SK-N-SH (cell line): ENCODE results near the gene NEURL1. TPM values are rescaled to one million over a fixed set of nuclear protein-coding genes. Genes with fewer than 3 reads are reported as not detected.

Source experiments
- CTCF ChIA-PET: fragments of 300-600, 350-600 bp; formaldehyde crosslinking; extraction: SDS; loops from one replicate; lab custom pipeline; 2021; lab: Yijun Ruan, JAX
- POLR2A ChIA-PET: fragments of 350-600 bp; sonication (Branson Sonifier 250); formaldehyde crosslinking; extraction: SDS; loops from one replicate; lab custom pipeline; 2020; ENCODE audit warnings: antibody characterized with exemption, inconsistent platforms; lab: Yijun Ruan, JAX
- DNase-seq: peaks from one replicate; pipeline ENCODE4 v3.0.0; 2012
- H2AFZ ChIP-seq: fragments of 200-600 bp; sonication (generic); 2 replicates; pipeline ENCODE4 v1.8.1; 2016; ENCODE audit warnings: antibody characterized with exemption, mild to moderate bottlenecking, low read depth
- H3F3A ChIP-seq: fragments of 200-600 bp; sonication (generic); replicated peaks from 2 replicates; pipeline ENCODE3; 2016; ENCODE audit warnings: antibody characterized with exemption, mild to moderate bottlenecking; ENCODE audit not compliant: insufficient read depth
- H3K27ac ChIP-seq, 2 experiments: fragments of 200-500 bp in 1 of 2; fragments of 200-600 bp in 1 of 2; sonication (Bioruptor generic) in 1 of 2; sonication (generic), shearing (Covaris generic) in 1 of 2; 2 replicates each; pipeline versions ENCODE4 v1.5.1 to v1.6.1; 2014 to 2016; ENCODE audit warnings: low read depth in 2 of 2, inconsistent platforms in 1 of 2, low read length in 1 of 2, mild to moderate bottlenecking in 1 of 2, mixed read lengths in 1 of 2
- H3K27me3 ChIP-seq: fragments of 200-600 bp; sonication (generic), shearing (Covaris generic); 2 replicates; pipeline ENCODE4 v1.6.1; 2016; ENCODE audit warnings: mixed run types; ENCODE audit not compliant: insufficient read depth
- H3K36me3 ChIP-seq, 2 experiments: fragments of 200-500 bp in 1 of 2; fragments of 200-600 bp in 1 of 2; sonication (Bioruptor generic) in 1 of 2; sonication (generic) in 1 of 2; replicated peaks in 1 of 2; 2 replicates each; pipeline versions ENCODE3 to v1.5.1; 2014 to 2016; ENCODE audit warnings: low read length in 1 of 2, mild to moderate bottlenecking in 1 of 2; ENCODE audit not compliant: insufficient read depth in 2 of 2, control insufficient read depth in 1 of 2
- H3K4me1 ChIP-seq, 2 experiments: fragments of 200-500 bp in 1 of 2; fragments of 200-600 bp in 1 of 2; sonication (Bioruptor generic) in 1 of 2; sonication (generic), shearing (Covaris generic) in 1 of 2; 2 replicates each; pipeline versions ENCODE4 v1.5.1 to v1.6.1; 2014 to 2016; ENCODE audit warnings: low read depth in 1 of 2, low read length in 1 of 2, mixed run types in 1 of 2; ENCODE audit not compliant: insufficient read depth in 2 of 2, control insufficient read depth in 1 of 2
- H3K4me2 ChIP-seq: fragments of 200-600 bp; sonication (generic), shearing (Covaris generic); 2 replicates; pipeline ENCODE4 v1.6.1; 2017; ENCODE audit warnings: mixed run types
- H3K4me3 ChIP-seq, 2 experiments: fragments of 200-500 bp in 1 of 2; fragments of 200-600 bp in 1 of 2; sonication (Bioruptor generic) in 1 of 2; sonication (generic), shearing (Covaris generic) in 1 of 2; 2 replicates each; pipeline versions ENCODE4 v1.5.1 to v1.8.1; 2014 to 2016; ENCODE audit warnings: low read depth in 2 of 2, inconsistent platforms in 1 of 2, low read length in 1 of 2, mild to moderate bottlenecking in 1 of 2, mixed read lengths in 1 of 2, moderate library complexity in 1 of 2
- H3K79me2 ChIP-seq: fragments of 200-600 bp; sonication (generic); 2 replicates; pipeline ENCODE4 v1.8.1; 2017; ENCODE audit warnings: mild to moderate bottlenecking; ENCODE audit not compliant: insufficient read depth
- H3K9ac ChIP-seq: fragments of 200-600 bp; sonication (generic); 2 replicates; pipeline ENCODE4 v1.6.1; 2017; ENCODE audit warnings: mixed run types
- H3K9me2 ChIP-seq: fragments of 200-600 bp; sonication (generic); 2 replicates; pipeline ENCODE4 v1.6.1; 2017; ENCODE audit warnings: mixed run types
- H3K9me3 ChIP-seq: fragments of 200-600 bp; sonication (generic); 2 replicates; pipeline ENCODE4 v1.6.1; 2017; ENCODE audit warnings: mixed run types, mild to moderate bottlenecking, moderate library complexity
- H4K20me1 ChIP-seq: fragments of 200-600 bp; sonication (generic); 2 replicates; pipeline ENCODE4 v1.6.1; 2017; ENCODE audit warnings: mild to moderate bottlenecking, mixed run types; ENCODE audit not compliant: insufficient read depth
- EZH2phosphoT487 ChIP-seq: fragments of 200-600 bp; sonication (generic); IDR thresholded peaks from 2 replicates; pipeline ENCODE4 v1.6.1; 2017; ENCODE audit warnings: low read depth, mixed run types, mild to moderate bottlenecking, antibody characterized with exemption, moderate library complexity, borderline replicate concordance
- FOXJ3 ChIP-seq: sonication (generic); formaldehyde crosslinking; IDR thresholded peaks from 2 replicates; pipeline ENCODE4 v1.5.1; 2020; ENCODE audit warnings: mild to moderate bottlenecking, missing genetic modification reagents
- FOXM1 ChIP-seq: IDR thresholded peaks from 2 replicates; pipeline ENCODE4 v1.4.0; 2012; ENCODE audit warnings: low read depth, mild to moderate bottlenecking
- GABPA ChIP-seq: IDR thresholded peaks from 2 replicates; pipeline ENCODE4 v1.4.0; 2012; ENCODE audit warnings: low read depth, mild to moderate bottlenecking
- JUND ChIP-seq: IDR thresholded peaks from 2 replicates; pipeline ENCODE4 v1.4.0; 2012
- MXI1 ChIP-seq: IDR thresholded peaks from 2 replicates; pipeline ENCODE4 v1.6.1; 2012; ENCODE audit warnings: mild to moderate bottlenecking, low read depth, low read length, improper control_type of control experiment
- NRF1 ChIP-seq: IDR thresholded peaks from 2 replicates; pipeline ENCODE4 v1.6.1; 2012; ENCODE audit warnings: low read depth, mild to moderate bottlenecking, low read length
- POLR2AphosphoS5 ChIP-seq: IDR thresholded peaks from 2 replicates; pipeline ENCODE4 v1.6.1; 2012; ENCODE audit warnings: low read depth, low read length
- RFX5 ChIP-seq: IDR thresholded peaks from 2 replicates; pipeline ENCODE4 v1.6.1; 2012; ENCODE audit warnings: mild to moderate bottlenecking, improper control_type of control experiment, low read length
- SIN3A ChIP-seq: IDR thresholded peaks from 2 replicates; pipeline ENCODE4 v1.6.1; 2012; ENCODE audit warnings: low read depth, mild to moderate bottlenecking, low read length, moderate library complexity, borderline replicate concordance
- SMC3 ChIP-seq: IDR thresholded peaks from 2 replicates; pipeline ENCODE4 v1.6.1; 2012; ENCODE audit warnings: low read depth, low read length, improper control_type of control experiment
- TCF12 ChIP-seq: IDR thresholded peaks from 2 replicates; pipeline ENCODE4 v1.4.0; 2012
- TEAD4 ChIP-seq: IDR thresholded peaks from 2 replicates; pipeline ENCODE4 v1.4.0; 2012; ENCODE audit warnings: mild to moderate bottlenecking, borderline replicate concordance; ENCODE audit not compliant: insufficient read depth
- YY1 ChIP-seq: IDR thresholded peaks from 2 replicates; pipeline ENCODE4 v1.4.0; 2012; ENCODE audit warnings: low read depth, mild to moderate bottlenecking
- ZBTB33 ChIP-seq: IDR thresholded peaks from 2 replicates; pipeline ENCODE4 v1.4.0; 2012; ENCODE audit warnings: low read depth, borderline replicate concordance
- WGBS: methylation state at CpG from one replicate; pipeline ENCODE4 v1.1.6; 2017; ENCODE audit warnings: low lambda C conversion rate; 5-methylcytosine and 5-hydroxymethylcytosine counted together
- polyA plus RNA-seq, 3 experiments: library from polyadenylated mRNA; depleted of rRNA; stranded (reverse); fragments of >200 nt; gene quantifications; 2 replicates each; pipeline ENCODE4 v1.2.3, GENCODE V29; 2012
- TF ChIP-seq, protein P1 (sequence below): IDR thresholded peaks from 2 replicates; pipeline ENCODE4 v1.4.0; 2012; ENCODE audit warnings: low read depth
- TF ChIP-seq, protein P2 (sequence below): fragments of 150-350 bp; IDR thresholded peaks from 2 replicates; pipeline ENCODE4 v1.6.1; 2017; ENCODE audit warnings: antibody characterized with exemption, low read length, low read depth, borderline replicate concordance

The NEURL1 gene
- polyA plus RNA-seq, 1 of the 3 experiments (the other 2 are of a cell fraction): 0.05 TPM

- no peaks in the 10 kb centered on the region for H3K27me3 ChIP-seq
- H3K27ac ChIP-seq: no peak overlapping the region
- CTCF ChIA-PET: interaction anchor here (1.0 to 3.7 kb wide), 4 partner anchors 13 to 96 kb away, joined by 3 to 18 read pairs (median 4); no protein-coding TSS in a partner anchor
- DNase-seq: no peak
- no peaks in the 10 kb centered on the region for H3F3A ChIP-seq
- H3K9ac ChIP-seq: no peak overlapping the region
- TF ChIP-seq, protein P1, sequence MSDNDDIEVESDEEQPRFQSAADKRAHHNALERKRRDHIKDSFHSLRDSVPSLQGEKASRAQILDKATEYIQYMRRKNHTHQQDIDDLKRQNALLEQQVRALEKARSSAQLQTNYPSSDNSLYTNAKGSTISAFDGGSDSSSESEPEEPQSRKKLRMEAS: no peak
- TF ChIP-seq NRF1: no peak
- no peak for TF ChIP-seq YY1
- TF ChIP-seq, protein P2, sequence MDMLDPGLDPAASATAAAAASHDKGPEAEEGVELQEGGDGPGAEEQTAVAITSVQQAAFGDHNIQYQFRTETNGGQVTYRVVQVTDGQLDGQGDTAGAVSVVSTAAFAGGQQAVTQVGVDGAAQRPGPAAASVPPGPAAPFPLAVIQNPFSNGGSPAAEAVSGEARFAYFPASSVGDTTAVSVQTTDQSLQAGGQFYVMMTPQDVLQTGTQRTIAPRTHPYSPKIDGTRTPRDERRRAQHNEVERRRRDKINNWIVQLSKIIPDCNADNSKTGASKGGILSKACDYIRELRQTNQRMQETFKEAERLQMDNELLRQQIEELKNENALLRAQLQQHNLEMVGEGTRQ: no peak
- TF ChIP-seq TCF12: no peak
- no peak for TF ChIP-seq EZH2phosphoT487
- no peak for TF ChIP-seq POLR2AphosphoS5
- no peak for TF ChIP-seq ZBTB33
- TF ChIP-seq FOXJ3: no peak
- TF ChIP-seq GABPA: no peak
- TF ChIP-seq FOXM1: no peak
- no peak for TF ChIP-seq TEAD4
- TF ChIP-seq SIN3A: no peak
- no peak for TF ChIP-seq MXI1
- no peak for TF ChIP-seq SMC3
- TF ChIP-seq RFX5: no peak
- TF ChIP-seq JUND: no peak
- TF ChIP-seq, all 33 proteins: peak for 0
- Histone ChIP-seq H3K4me1 (no peaks in the 10 kb centered on the region), H2AFZ (no peak overlapping the region), H3K9me2 (no peaks in the 10 kb centered on the region), H4K20me1 (no peaks in the 10 kb centered on the region), H3K79me2 (no peaks in the 10 kb centered on the region), H3K4me3 (no peak overlapping the region), H3K4me2 (no peak overlapping the region), H3K9me3 (no peaks in the 10 kb centered on the region), H3K36me3 (no peaks in the 10 kb centered on the region)
- 60% methylated on average over 5 of the region's 5 CpGs for WGBS
- POLR2A ChIA-PET: no interaction called here
Measured at GRCh38 chr10:103469201-103469600, 24.3 kb upstream of the NEURL1 start.
